SW 1271 (cell line): Measurements from ENCODE around the gene GYPC.
"Not testable (repeated sequence)": the region's sequence is repeated elsewhere in the genome, so short reads cannot be mapped to it uniquely, and the experiment has no call there.

ENCODE experiments used
- DNase-seq, 2 experiments: peaks; one replicate each; lab custom pipeline; 2025; lab: John Stamatoyannopoulos, UW

Gene GYPC

GRCh38 chr2:126671488-126671887 is 15.5 kb downstream of the GYPC start:
- DNase-seq: no peak

- no peak for DNase-seq
Observed at GRCh38 chr2:126672980-126673605, 17.1 kb downstream of the GYPC start.

- DNase-seq: no peak
Observed at GRCh38 chr2:126674075-126674744, 18.3 kb downstream of the GYPC start.

- no peak for DNase-seq
Observed at GRCh38 chr2:126675637-126676036, 19.7 kb downstream of the GYPC start.

- DNase-seq: no peak
Observed at GRCh38 chr2:126676221-126677175, 20.5 kb downstream of the GYPC start.

- no peak for DNase-seq
Observed at GRCh38 chr2:126677176-126677538, 21.2 kb downstream of the GYPC start.

- DNase-seq: no peak
Observed at GRCh38 chr2:126678269-126679065, 22.5 kb downstream of the GYPC start.

- DNase-seq: no peak
Observed at GRCh38 chr2:126679094-126679713, 23.2 kb downstream of the GYPC start.

GRCh38 chr2:126681505-126681904 is 25.5 kb downstream of the GYPC start:
- no peak for DNase-seq

- DNase-seq: no peak
Observed at GRCh38 chr2:126685629-126686028, 29.7 kb downstream of the GYPC start.

GRCh38 chr2:126686286-126686685 is 30.3 kb downstream of the GYPC start:
- no peak for DNase-seq

GRCh38 chr2:126686841-126687485 is 31.0 kb downstream of the GYPC start:
- DNase-seq: no peak

- no peak for DNase-seq
Observed at GRCh38 chr2:126687503-126687902, 31.5 kb downstream of the GYPC start.

- DNase-seq: not testable (repeated sequence)
Observed at GRCh38 chr2:126688594-126688993, 32.6 kb downstream of the GYPC start.

GRCh38 chr2:126692241-126692640 is 36.3 kb downstream of the GYPC start:
- DNase-seq: not testable (repeated sequence)

GRCh38 chr2:126692934-126693592 is 37.1 kb downstream of the GYPC start:
- not testable (repeated sequence) for DNase-seq

GRCh38 chr2:126696644-126697520 is 40.9 kb downstream of the GYPC start:
- no peak for DNase-seq

- no peak for DNase-seq
Observed at GRCh38 chr2:126698376-126698775, 42.4 kb downstream of the GYPC start.

- no peak for DNase-seq
Observed at GRCh38 chr2:126699018-126699417, 43.1 kb downstream of the GYPC start.
